ENCODE results near the gene NME7. TPM values are rescaled to one million over a fixed set of nuclear protein-coding genes. Genes with fewer than 3 reads are reported as not detected.
"Not testable (repeated sequence)": the region's sequence is repeated elsewhere in the genome, so short reads cannot be mapped to it uniquely, and the experiment has no call there.

NME7 gene
- total and polyA plus RNA-seq, 3 experiments from 2014 or later: 21.7 to 28.3 (median 25.3) TPM

DNA sequence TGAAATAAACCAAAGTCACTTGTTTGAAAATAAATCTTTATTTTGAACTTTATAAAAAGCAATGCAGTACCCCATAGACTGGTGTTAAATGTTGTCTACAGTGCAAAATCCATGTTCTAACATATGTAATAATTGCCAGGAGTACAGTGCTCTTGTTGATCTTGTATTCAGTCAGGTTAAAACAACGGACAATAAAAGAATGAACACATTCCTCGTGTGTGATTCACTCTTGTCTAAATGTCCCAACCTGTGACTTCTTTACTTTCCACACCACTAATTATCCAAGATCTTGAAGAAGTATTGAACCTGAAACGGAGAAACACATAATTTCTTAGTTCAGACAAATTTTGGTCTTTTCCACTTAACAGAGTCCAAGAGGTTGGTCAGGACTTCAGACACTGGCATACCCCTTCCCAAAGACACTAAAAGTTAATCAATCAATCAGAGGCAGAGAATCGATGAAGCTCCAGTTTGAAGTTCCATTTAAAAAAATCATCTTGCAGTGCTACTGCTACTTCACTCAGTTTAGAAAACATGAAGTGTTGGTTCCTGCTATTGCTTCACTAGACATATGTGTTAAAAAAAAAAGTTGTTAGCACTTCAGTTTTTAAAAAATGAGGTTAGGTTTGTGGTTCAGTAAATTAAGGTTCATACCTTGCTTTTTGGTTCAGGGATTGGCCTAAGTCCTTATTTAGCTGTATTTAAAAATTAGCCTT is 234.9 kb downstream of the NME7 start:
- H3K4me1 Mint-ChIP-seq: peaks cover 3 to 10% (median 6%) of the 10 kb centered on the region in 3 donors
- POLR2A ChIA-PET: no interaction called here

DNA sequence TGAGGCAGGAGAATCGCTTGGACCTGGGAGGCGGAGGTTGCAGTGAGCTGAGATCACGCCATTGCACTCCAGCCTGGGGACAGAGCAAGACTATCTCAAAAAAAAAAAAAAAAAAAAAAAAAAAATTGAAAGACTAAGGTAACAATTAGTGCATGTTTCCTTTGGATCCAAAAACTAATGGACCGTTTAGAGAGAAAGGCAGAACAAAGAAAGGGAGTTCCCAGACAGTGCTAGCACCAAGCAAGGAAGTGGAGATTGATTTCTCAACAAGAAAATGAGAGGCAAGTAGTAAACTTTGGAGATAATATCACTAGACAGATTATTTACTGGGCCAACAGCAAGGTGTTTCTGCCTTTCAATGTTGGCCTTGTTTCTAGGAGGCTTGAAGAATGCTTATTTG is 236.9 kb downstream of the NME7 start:
- Mint-ChIP-seq H3K36me3 (peaks cover 6 to 11% (median 8%) of the 10 kb centered on the region in 3 donors), H3K4me3 (no peak overlapping the region), H3K27ac (no peak overlapping the region), H3K4me1 (peaks cover 3 to 10% (median 6%) of the 10 kb centered on the region in 3 donors), H3K9me3 (no peaks in the 10 kb centered on the region), H3K27me3 (peaks cover 0 to 2% of the 10 kb centered on the region in 2 donors)
- Histone ChIP-seq H3K4me3 (ENCODE audit: low read length) (no peak overlapping the region), H3K36me3 (ENCODE audit: insufficient read depth, low read length) (no peaks in the 10 kb centered on the region), H3K27me3 (ENCODE audit: insufficient read depth, low read length, poor library complexity, severe bottlenecking) (no peaks in the 10 kb centered on the region), H3K27ac (ENCODE audit: low read depth, low read length) (no peak overlapping the region), H3K4me1 (ENCODE audit: insufficient read depth, low read length) (no peaks in the 10 kb centered on the region), H3K9me3 (ENCODE audit: low read length) (no peaks in the 10 kb centered on the region)
- DNase-seq: no peak
- POLR2A ChIA-PET: no interaction called here
- CTCF ChIA-PET: no interaction called here

More for the DNA sequence above, 234.9 kb downstream of the NME7 start:
- no peak for DNase-seq
- Histone ChIP-seq H3K27ac (ENCODE audit: low read depth, low read length) (no peak overlapping the region), H3K4me3 (ENCODE audit: low read length) (no peak overlapping the region), H3K36me3 (ENCODE audit: insufficient read depth, low read length) (no peaks in the 10 kb centered on the region), H3K4me1 (ENCODE audit: insufficient read depth, low read length) (no peaks in the 10 kb centered on the region), H3K9me3 (ENCODE audit: low read length) (no peaks in the 10 kb centered on the region), H3K27me3 (ENCODE audit: insufficient read depth, low read length, poor library complexity, severe bottlenecking) (no peaks in the 10 kb centered on the region)
- H3K36me3 Mint-ChIP-seq: peaks cover 6 to 11% (median 8%) of the 10 kb centered on the region in 3 donors
- H3K27me3 Mint-ChIP-seq: peaks cover 0 to 2% of the 10 kb centered on the region in 2 donors
- H3K9me3 Mint-ChIP-seq: no peaks in the 10 kb centered on the region
- H3K4me3 Mint-ChIP-seq: peak overlapping the region in 3 of 7 donors; percentile 46 to 60 (median 59)
- peak overlapping the region in 6 of 8 donors; percentile 1 to 95 (median 53) for H3K27ac Mint-ChIP-seq
- CTCF ChIA-PET: interaction anchor here (1.1 kb wide), 1 partner anchor 790 kb away, joined by 3 read pairs; no protein-coding TSS in a partner anchor

DNA sequence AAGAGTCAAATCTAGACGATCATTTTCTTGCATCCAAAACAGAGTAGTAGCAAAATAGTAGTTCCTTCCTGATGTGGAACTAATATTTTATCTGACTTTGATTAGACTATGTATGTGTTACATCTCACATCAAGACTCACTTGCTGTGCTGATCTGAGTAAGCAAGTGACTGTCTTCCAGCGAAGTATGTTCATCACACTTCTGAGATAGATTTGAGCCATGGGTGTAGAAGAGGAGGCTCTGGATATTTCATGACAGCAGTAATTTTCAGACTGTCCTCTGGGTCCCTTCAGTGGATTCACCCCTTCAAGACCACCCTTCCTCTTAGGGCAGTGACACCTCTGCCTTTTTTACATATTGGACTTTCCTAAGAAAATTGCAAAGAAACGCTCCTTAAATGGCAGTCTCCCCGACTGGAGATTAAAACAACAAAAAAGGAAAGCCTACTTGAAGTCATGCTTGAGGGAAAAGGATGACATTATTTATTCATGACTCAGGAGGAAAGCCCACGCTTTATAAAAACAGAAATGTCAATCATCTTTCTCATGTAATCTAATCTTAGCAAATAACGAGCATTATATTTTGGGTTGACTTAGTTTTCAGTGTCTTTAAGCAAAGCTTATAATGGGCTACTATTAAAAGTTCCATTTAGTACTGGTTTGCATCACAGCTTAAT is 238.3 kb downstream of the NME7 start:
- peaks cover 6 to 21% (median 9%) of the 10 kb centered on the region in 3 donors for H3K36me3 Mint-ChIP-seq
- no peak overlapping the region for H3K27ac ChIP-seq (ENCODE audit: low read depth, low read length)
- ChIA-PET CTCF (no interaction called here), POLR2A (no interaction called here)
- H3K4me3 Mint-ChIP-seq: no peak overlapping the region
- no peaks in the 10 kb centered on the region for H3K4me1 ChIP-seq (ENCODE audit: insufficient read depth, low read length)
- H3K27me3 ChIP-seq (ENCODE audit: insufficient read depth, low read length, poor library complexity, severe bottlenecking): no peaks in the 10 kb centered on the region
- H3K27me3 Mint-ChIP-seq: peaks cover 0 to 2% of the 10 kb centered on the region in 2 donors
- H3K27ac Mint-ChIP-seq: peak overlapping the region in 1 of 8 donors; percentile 0
- no peaks in the 10 kb centered on the region for H3K9me3 Mint-ChIP-seq
- no peaks in the 10 kb centered on the region for H3K36me3 ChIP-seq (ENCODE audit: insufficient read depth, low read length)
- H3K4me1 Mint-ChIP-seq: peaks cover 3 to 10% (median 6%) of the 10 kb centered on the region in 3 donors
- H3K9me3 ChIP-seq (ENCODE audit: low read length): no peaks in the 10 kb centered on the region
- no peak for DNase-seq
- no peak overlapping the region for H3K4me3 ChIP-seq (ENCODE audit: low read length)

GRCh38 chr1:169128562-169128961 is 239.0 kb downstream of the NME7 start:
- Histone ChIP-seq H3K4me3 (ENCODE audit: low read length) (no peak overlapping the region), H3K27me3 (ENCODE audit: insufficient read depth, low read length, poor library complexity, severe bottlenecking) (no peaks in the 10 kb centered on the region), H3K4me1 (ENCODE audit: insufficient read depth, low read length) (no peaks in the 10 kb centered on the region), H3K27ac (ENCODE audit: low read depth, low read length) (no peak overlapping the region), H3K36me3 (ENCODE audit: insufficient read depth, low read length) (no peaks in the 10 kb centered on the region), H3K9me3 (ENCODE audit: low read length) (no peaks in the 10 kb centered on the region)
- Mint-ChIP-seq H3K4me1 (peaks cover 2 to 6% (median 3%) of the 10 kb centered on the region in 3 donors), H3K27ac (no peak overlapping the region), H3K27me3 (peaks cover 0 to 2% of the 10 kb centered on the region in 2 donors), H3K9me3 (no peaks in the 10 kb centered on the region), H3K36me3 (peaks cover 6 to 21% (median 9%) of the 10 kb centered on the region in 3 donors), H3K4me3 (no peak overlapping the region)
- DNase-seq: no peak
- ChIA-PET POLR2A (no interaction called here), CTCF (no interaction called here)

- no peaks in the 10 kb centered on the region for H3K36me3 ChIP-seq (ENCODE audit: insufficient read depth, low read length)
- Mint-ChIP-seq H3K27me3 (peaks cover 0 to 2% of the 10 kb centered on the region in 2 donors), H3K4me1 (no peaks in the 10 kb centered on the region), H3K4me3 (no peak overlapping the region), H3K27ac (no peak overlapping the region), H3K9me3 (no peaks in the 10 kb centered on the region), H3K36me3 (peaks cover 2 to 21% (median 5%) of the 10 kb centered on the region in 3 donors)
- ChIA-PET CTCF (no interaction called here), POLR2A (no interaction called here)
- no peak for DNase-seq
- no peak overlapping the region for H3K27ac ChIP-seq (ENCODE audit: low read depth, low read length)
- H3K4me3 ChIP-seq (ENCODE audit: low read length): no peak overlapping the region
- H3K27me3 ChIP-seq (ENCODE audit: insufficient read depth, low read length, poor library complexity, severe bottlenecking): no peaks in the 10 kb centered on the region
- no peaks in the 10 kb centered on the region for H3K9me3 ChIP-seq (ENCODE audit: low read length)
- no peaks in the 10 kb centered on the region for H3K4me1 ChIP-seq (ENCODE audit: insufficient read depth, low read length)
These were observed 240.3 kb downstream of the NME7 start for GRCh38 chr1:169127305-169127704.

DNA sequence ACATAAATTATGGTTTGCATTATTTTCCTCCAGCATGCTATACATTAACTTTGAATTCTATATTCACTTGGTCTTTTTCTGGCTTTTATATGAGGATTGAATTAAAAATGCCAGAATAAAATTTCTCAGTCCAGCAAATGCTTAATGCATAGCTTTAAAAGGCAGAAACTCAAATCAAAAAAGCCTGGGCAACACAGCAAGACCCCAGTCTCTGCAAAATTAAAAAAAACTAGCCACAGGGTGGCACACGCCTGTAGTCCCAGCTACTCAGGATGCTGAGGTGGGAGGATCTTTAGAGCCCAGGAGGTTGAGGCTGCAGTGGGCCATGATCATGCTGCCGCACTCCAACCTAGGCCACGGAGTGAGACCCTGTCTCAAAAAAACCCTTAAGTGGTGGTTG is 241.3 kb downstream of the NME7 start:
- H3K4me1 ChIP-seq (ENCODE audit: insufficient read depth, low read length): no peaks in the 10 kb centered on the region
- no peak overlapping the region for H3K27ac Mint-ChIP-seq
- peaks cover 0 to 2% of the 10 kb centered on the region in 2 donors for H3K27me3 Mint-ChIP-seq
- POLR2A ChIA-PET: no interaction called here
- no peaks in the 10 kb centered on the region for H3K9me3 Mint-ChIP-seq
- H3K36me3 Mint-ChIP-seq: peaks cover 2 to 25% (median 2%) of the 10 kb centered on the region in 3 donors
- DNase-seq: no peak
- H3K9me3 ChIP-seq (ENCODE audit: low read length): no peaks in the 10 kb centered on the region
- H3K36me3 ChIP-seq (ENCODE audit: insufficient read depth, low read length): no peaks in the 10 kb centered on the region
- no peak overlapping the region for H3K4me3 Mint-ChIP-seq
- no peak overlapping the region for H3K4me3 ChIP-seq (ENCODE audit: low read length)
- H3K27ac ChIP-seq (ENCODE audit: low read depth, low read length): no peak overlapping the region
- CTCF ChIA-PET: no interaction called here
- no peaks in the 10 kb centered on the region for H3K4me1 Mint-ChIP-seq
- no peaks in the 10 kb centered on the region for H3K27me3 ChIP-seq (ENCODE audit: insufficient read depth, low read length, poor library complexity, severe bottlenecking)

- H3K27ac ChIP-seq (ENCODE audit: low read depth, low read length); DNase-seq; H3K4me3 Mint-ChIP-seq; H3K4me1 Mint-ChIP-seq; H3K36me3 ChIP-seq (ENCODE audit: insufficient read depth, low read length); H3K27me3 ChIP-seq (ENCODE audit: insufficient read depth, low read length, poor library complexity, severe bottlenecking); H3K9me3 Mint-ChIP-seq; H3K4me3 ChIP-seq (ENCODE audit: low read length); POLR2A ChIA-PET; H3K27me3 Mint-ChIP-seq; H3K27ac Mint-ChIP-seq; H3K9me3 ChIP-seq (ENCODE audit: low read length); H3K4me1 ChIP-seq (ENCODE audit: insufficient read depth, low read length): not testable (repeated sequence)
- peaks cover 2 to 25% (median 2%) of the 10 kb centered on the region in 3 donors for H3K36me3 Mint-ChIP-seq
- CTCF ChIA-PET: interaction anchor here (1.2 to 1.5 kb wide), 2 partner anchors 16 to 19 kb away, joined by 3 to 4 read pairs; partner anchors contain the start of gene ATP1B1
These were observed 242.0 kb downstream of the NME7 start for GRCh38 chr1:169125597-169125996.

- H3K4me3 Mint-ChIP-seq: no peak overlapping the region
These were observed 243.1 kb downstream of the NME7 start for GRCh38 chr1:169124459-169124858.

More at GRCh38 chr1:169124459-169124858, 243.1 kb downstream of the NME7 start:
- H3K36me3 ChIP-seq (ENCODE audit: insufficient read depth, low read length): no peaks in the 10 kb centered on the region
- H3K27me3 ChIP-seq (ENCODE audit: insufficient read depth, low read length, poor library complexity, severe bottlenecking): no peaks in the 10 kb centered on the region
- no peak for DNase-seq
- CTCF ChIA-PET: interaction anchor here (1.2 to 1.5 kb wide), 2 partner anchors 17 to 18 kb away, joined by 3 to 4 read pairs; partner anchors contain the start of gene ATP1B1
- no peak overlapping the region for H3K4me3 ChIP-seq (ENCODE audit: low read length)
- POLR2A ChIA-PET: no interaction called here
- peaks cover 2 to 21% (median 2%) of the 10 kb centered on the region in 3 donors for H3K36me3 Mint-ChIP-seq
- no peaks in the 10 kb centered on the region for H3K4me1 Mint-ChIP-seq
- no peaks in the 10 kb centered on the region for H3K9me3 ChIP-seq (ENCODE audit: low read length)
- no peak overlapping the region for H3K27ac ChIP-seq (ENCODE audit: low read depth, low read length)
- peak overlapping the region in 1 of 8 donors; percentile 34 for H3K27ac Mint-ChIP-seq
- no peaks in the 10 kb centered on the region for H3K27me3 Mint-ChIP-seq
- no peaks in the 10 kb centered on the region for H3K9me3 Mint-ChIP-seq
- H3K4me1 ChIP-seq (ENCODE audit: insufficient read depth, low read length): no peaks in the 10 kb centered on the region

Measured in CD8-positive, alpha-beta memory T cell (primary cell).